ENCODE results near the gene RAPGEF3. TPM values are rescaled to one million over a fixed set of nuclear protein-coding genes. Genes with fewer than 3 reads are reported as not detected.

RAPGEF3 gene
- total RNA-seq, 2 donors from 2014 or later = 11.4 to 19.6 TPM

GRCh38 chr12:47737936-47738594 lies 20.6 kb downstream of the RAPGEF3 start:
- Histone ChIP-seq H3K9ac (ENCODE audit: extremely low read depth, low read length, poor library complexity, severe bottlenecking) (no peak overlapping the region), H3K9me3 (ENCODE audit: control insufficient read depth, low read length) (no peaks in the 10 kb centered on the region), H3K4me3 (ENCODE audit: low read length) (no peak overlapping the region), H3K27me3 (ENCODE audit: control insufficient read depth, insufficient read depth, low read length, poor library complexity, severe bottlenecking) (no peaks in the 10 kb centered on the region), H3K36me3 (ENCODE audit: control insufficient read depth, insufficient read depth, low read length) (no peaks in the 10 kb centered on the region), H3K27ac (ENCODE audit: low read depth, low read length) (no peak overlapping the region), H3K4me1 (ENCODE audit: control insufficient read depth, insufficient read depth, low read length) (no peaks in the 10 kb centered on the region)
- no peak overlapping the region for H3K27ac Mint-ChIP-seq
- H3K36me3 Mint-ChIP-seq (ENCODE audit: low read depth) = no peaks in the 10 kb centered on the region
- no peaks in the 10 kb centered on the region for H3K9me3 Mint-ChIP-seq
- H3K4me1 Mint-ChIP-seq = peaks cover 10% of the 10 kb centered on the region
- H3K27me3 Mint-ChIP-seq (ENCODE audit: insufficient read depth) = peaks cover 1% of the 10 kb centered on the region
- whole genome bisulfite sequencing, 2 experiments (ENCODE audit: insufficient coverage in 1 of 2, insufficient read length in 1 of 2) = 90 to 96% methylated on average over 8 to 17 of the region's 17 CpGs
- no peak for TF ChIP-seq CTCF (conservative IDR thresholded peaks at IDR 0.05)
- no peak overlapping the region for H3K4me3 Mint-ChIP-seq
- no peak for DNase-seq

GRCh38 chr12:47736877-47737676 lies 21.6 kb downstream of the RAPGEF3 start:
- Mint-ChIP-seq H3K9me3 (no peaks in the 10 kb centered on the region), H3K36me3 (ENCODE audit: low read depth) (no peaks in the 10 kb centered on the region), H3K4me1 (peaks cover 10% of the 10 kb centered on the region), H3K4me3 (no peak overlapping the region), H3K27me3 (ENCODE audit: insufficient read depth) (peaks cover 7% of the 10 kb centered on the region), H3K27ac (no peak overlapping the region)
- Histone ChIP-seq H3K4me1 (ENCODE audit: control insufficient read depth, insufficient read depth, low read length) (no peaks in the 10 kb centered on the region), H3K27me3 (ENCODE audit: control insufficient read depth, insufficient read depth, low read length, poor library complexity, severe bottlenecking) (no peaks in the 10 kb centered on the region), H3K9ac (ENCODE audit: extremely low read depth, low read length, poor library complexity, severe bottlenecking) (no peak overlapping the region), H3K4me3 (ENCODE audit: low read length) (no peak overlapping the region), H3K9me3 (ENCODE audit: control insufficient read depth, low read length) (no peaks in the 10 kb centered on the region), H3K27ac (ENCODE audit: low read depth, low read length) (peak overlapping the region; percentile 38), H3K36me3 (ENCODE audit: control insufficient read depth, insufficient read depth, low read length) (no peaks in the 10 kb centered on the region)
- no peak for DNase-seq
- 91 to 95% methylated on average over 9 to 19 of the region's 19 CpGs for WGBS, 2 experiments (ENCODE audit: insufficient coverage in 1 of 2, insufficient read length in 1 of 2)
- no peak for TF ChIP-seq CTCF (conservative IDR thresholded peaks at IDR 0.05)

GRCh38 chr12:47736216-47736615 lies 22.5 kb downstream of the RAPGEF3 start:
- no peak for DNase-seq
- Histone ChIP-seq H3K4me1 (ENCODE audit: control insufficient read depth, insufficient read depth, low read length) (no peaks in the 10 kb centered on the region), H3K27ac (ENCODE audit: low read depth, low read length) (no peak overlapping the region), H3K9ac (ENCODE audit: extremely low read depth, low read length, poor library complexity, severe bottlenecking) (no peak overlapping the region), H3K36me3 (ENCODE audit: control insufficient read depth, insufficient read depth, low read length) (no peaks in the 10 kb centered on the region), H3K4me3 (ENCODE audit: low read length) (no peak overlapping the region), H3K9me3 (ENCODE audit: control insufficient read depth, low read length) (no peaks in the 10 kb centered on the region), H3K27me3 (ENCODE audit: control insufficient read depth, insufficient read depth, low read length, poor library complexity, severe bottlenecking) (no peaks in the 10 kb centered on the region)
- H3K36me3 Mint-ChIP-seq (ENCODE audit: low read depth) = no peaks in the 10 kb centered on the region
- 92% methylated on average over 3 to 4 of the region's 4 CpGs for WGBS, 2 experiments (ENCODE audit: insufficient coverage in 1 of 2, insufficient read length in 1 of 2)
- H3K4me3 Mint-ChIP-seq = no peak overlapping the region
- no peaks in the 10 kb centered on the region for H3K9me3 Mint-ChIP-seq
- H3K27ac Mint-ChIP-seq = no peak overlapping the region
- no peak for TF ChIP-seq CTCF (conservative IDR thresholded peaks at IDR 0.05)
- peaks cover 10% of the 10 kb centered on the region for H3K4me1 Mint-ChIP-seq
- peaks cover 8% of the 10 kb centered on the region for H3K27me3 Mint-ChIP-seq (ENCODE audit: insufficient read depth)

All from endodermal cell (in vitro differentiated cells).